GM19328 (cell line): ENCODE results near the gene MOV10.

Source experiments
- ATAC-seq: cut with Tn5 transposase; IDR thresholded peaks from one replicate; pipeline ENCODE4 v1.9.1; 2021; ENCODE audit warnings: mild to moderate bottlenecking, moderate library complexity; ENCODE audit not compliant: unreplicated experiment

The MOV10 gene

GRCh38 chr1:112674986-112675727 lies 698 bp downstream of the MOV10 start:
- peak; percentile 39 for ATAC-seq

- ATAC-seq, result no peak
Measured at GRCh38 chr1:112675728-112676381, 1.4 kb downstream of the MOV10 start.

GRCh38 chr1:112676543-112676942 lies 2.1 kb downstream of the MOV10 start:
- no peak for ATAC-seq

- no peak for ATAC-seq
Measured at GRCh38 chr1:112677501-112677900, 3.0 kb downstream of the MOV10 start.

GRCh38 chr1:112678605-112679004 lies 4.1 kb downstream of the MOV10 start:
- no peak for ATAC-seq

- no peak for ATAC-seq
Measured at GRCh38 chr1:112685913-112686312, 11.5 kb downstream of the MOV10 start.

GRCh38 chr1:112686417-112686816 lies 12.0 kb downstream of the MOV10 start:
- ATAC-seq, result no peak

- ATAC-seq, result no peak
Measured at GRCh38 chr1:112686835-112687234, 12.4 kb downstream of the MOV10 start.

GRCh38 chr1:112687361-112687760 lies 12.9 kb downstream of the MOV10 start:
- ATAC-seq, result no peak

- no peak for ATAC-seq
Measured at GRCh38 chr1:112687785-112688496, 13.5 kb downstream of the MOV10 start.

GRCh38 chr1:112688781-112689193 lies 14.3 kb downstream of the MOV10 start:
- ATAC-seq, result no peak

GRCh38 chr1:112689196-112689841 lies 14.9 kb downstream of the MOV10 start:
- ATAC-seq, result no peak

- no peak for ATAC-seq
Measured at GRCh38 chr1:112689842-112690237, 15.4 kb downstream of the MOV10 start.

- no peak for ATAC-seq
Measured at GRCh38 chr1:112692681-112693080, 18.2 kb downstream of the MOV10 start.

- ATAC-seq, result no peak
Measured at GRCh38 chr1:112693821-112694220, 19.4 kb downstream of the MOV10 start.

GRCh38 chr1:112694363-112694929 lies 20.0 kb downstream of the MOV10 start:
- ATAC-seq, result no peak

- ATAC-seq, result no peak
Measured at GRCh38 chr1:112695276-112695675, 20.8 kb downstream of the MOV10 start.

- ATAC-seq, result no peak
Measured at GRCh38 chr1:112696578-112697314, 22.3 kb downstream of the MOV10 start.

GRCh38 chr1:112697781-112698201 lies 23.3 kb downstream of the MOV10 start:
- no peak for ATAC-seq
